GM12878 (cell line): ENCODE results near the gene CKS2. TPM values are rescaled to one million over a fixed set of nuclear protein-coding genes. Genes with fewer than 3 reads are reported as not detected.

ENCODE experiments used
- ATAC-seq: fragments of 200-7000 bp; cut with Tn5 transposase; 3 replicates; pipeline ENCODE4 v1.9.1; 2020; ENCODE audit warnings: mild to moderate bottlenecking, moderate library complexity
- BruUV-seq: library from RNA; stranded (reverse); fragments of 400-500 nt; replicated peaks from 2 replicates; lab custom pipeline; 2021; lab: Mats Ljungman, UMichigan
- CTCF ChIA-PET: fragments of 300-600 bp; sonication (Branson Sonifier 250); formaldehyde crosslinking; extraction: SDS; loops from one replicate; lab custom pipeline; 2021; ENCODE audit warnings: inconsistent platforms; lab: Yijun Ruan, JAX
- POLR2A ChIA-PET: fragments of 350-600 bp; formaldehyde crosslinking; extraction: SDS; loops from one replicate; lab custom pipeline; 2021; ENCODE audit warnings: inconsistent platforms; lab: Charles Lee
- RAD21 ChIA-PET: fragments of 300-600 bp; sonication (Branson Sonifier 250); formaldehyde crosslinking; loops from one replicate; lab custom pipeline; 2023; ENCODE audit warnings: antibody characterized with exemption; ENCODE audit not compliant: unreplicated experiment; lab: Charles Lee
- SMC1A ChIA-PET: fragments of 300-600 bp; sonication (Branson Sonifier 250); formaldehyde crosslinking; loops from one replicate; lab custom pipeline; 2023; ENCODE audit not compliant: unreplicated experiment, uncharacterized antibody; lab: Charles Lee
- DNase-seq: peaks from one replicate; pipeline ENCODE4 v3.0.0-alpha.2; 2011; ENCODE audit warnings: low read depth, low spot score
- FAIRE-seq: peaks from 3 replicates; lab custom pipeline; 2011; peaks lifted over from hg19 to GRCh38; lab: Jason Lieb, UNC
- H2AFZ ChIP-seq: 2 replicates; pipeline ENCODE4 v1.6.0; 2011; ENCODE audit warnings: low read depth, low read length, control low read depth; ENCODE audit not compliant: control insufficient read depth
- H3K27ac ChIP-seq: 2 replicates; pipeline ENCODE4 v1.5.1; 2011; ENCODE audit warnings: control low read depth; ENCODE audit not compliant: control insufficient read depth, insufficient read depth
- H3K27me3 ChIP-seq, 2 experiments: replicated peaks in 1 of 2; 2 replicates each; pipeline versions ENCODE4 v1.6.0 to v1.6.1; 2011; ENCODE audit warnings: low read length in 1 of 2; ENCODE audit not compliant: control insufficient read depth in 2 of 2, insufficient read depth in 2 of 2
- H3K36me3 ChIP-seq, 2 experiments: 2 replicates each; pipeline ENCODE4 v1.5.1; 2011; ENCODE audit warnings: low read length in 1 of 2; ENCODE audit not compliant: control insufficient read depth in 2 of 2, insufficient read depth in 2 of 2
- H3K4me1 ChIP-seq: 2 replicates; pipeline ENCODE4 v1.6.1; 2011; ENCODE audit warnings: mild to moderate bottlenecking, low read length, moderate library complexity, mixed read lengths; ENCODE audit not compliant: control insufficient read depth, insufficient read depth
- H3K4me2 ChIP-seq: 2 replicates; pipeline ENCODE4 v1.6.0; 2011; ENCODE audit warnings: control low read depth; ENCODE audit not compliant: control insufficient read depth, insufficient read depth
- H3K4me3 ChIP-seq: fragments of 200-600 bp; sonication (generic); 2 replicates; pipeline ENCODE4 v1.5.1; 2016
- H3K79me2 ChIP-seq: 2 replicates; pipeline ENCODE4 v1.6.0; 2011; ENCODE audit warnings: low read length; ENCODE audit not compliant: control insufficient read depth, insufficient read depth
- H3K9ac ChIP-seq: 2 replicates; pipeline ENCODE4 v1.8.0; 2011; ENCODE audit warnings: low read length, control low read depth, mixed read lengths; ENCODE audit not compliant: control insufficient read depth, insufficient read depth
- H3K9me3 ChIP-seq: replicated peaks from 3 replicates; pipeline ENCODE4 v1.5.1; 2011; ENCODE audit warnings: mild to moderate bottlenecking, low read length; ENCODE audit not compliant: control insufficient read depth, insufficient read depth
- H4K20me1 ChIP-seq: 2 replicates; pipeline ENCODE4 v1.6.0; 2011; ENCODE audit not compliant: control insufficient read depth, insufficient read depth
- ATF7 ChIP-seq: fragments of 450-650 bp; IDR thresholded peaks from 2 replicates; pipeline ENCODE4 v1.6.1; 2016; ENCODE audit warnings: low read depth, mild to moderate bottlenecking
- BCLAF1 ChIP-seq: fragments of 450-650 bp; IDR thresholded peaks from 2 replicates; pipeline ENCODE4 v1.6.1; 2017; ENCODE audit warnings: antibody characterized with exemption, mild to moderate bottlenecking, moderate library complexity
- CBX5 ChIP-seq: sonication (generic); IDR thresholded peaks from 2 replicates; pipeline ENCODE4 v1.6.1; 2016; ENCODE audit warnings: low read depth, moderate library complexity, mild to moderate bottlenecking, inconsistent platforms
- CHD4 ChIP-seq: fragments of 200-600 bp; sonication (generic); IDR thresholded peaks from 2 replicates; pipeline ENCODE4 v1.6.1; 2016; ENCODE audit warnings: mild to moderate bottlenecking
- FOXK2 ChIP-seq: fragments of 450-650 bp; IDR thresholded peaks from 2 replicates; pipeline ENCODE4 v1.6.1; 2017; ENCODE audit warnings: mild to moderate bottlenecking, moderate library complexity
- MLLT1 ChIP-seq: fragments of 450-650 bp; IDR thresholded peaks from 2 replicates; pipeline ENCODE4 v1.6.1; 2016; ENCODE audit warnings: mild to moderate bottlenecking
- TBL1XR1 ChIP-seq: IDR thresholded peaks from 2 replicates; pipeline ENCODE4 v1.6.1; 2012; ENCODE audit warnings: low read depth, low read length, improper control_type of control experiment
- ZBTB4 ChIP-seq: fragments of 450-650 bp; formaldehyde crosslinking; IDR thresholded peaks from 2 replicates; pipeline ENCODE4 v1.4.0; 2022; ENCODE audit warnings: mild to moderate bottlenecking, moderate library complexity
- ZNF384 ChIP-seq: IDR thresholded peaks from 2 replicates; pipeline ENCODE4 v1.6.1; 2012; ENCODE audit warnings: low read depth, mild to moderate bottlenecking, low read length, improper control_type of control experiment, borderline replicate concordance
- WGBS: methylation state at CpG from one replicate; pipeline ENCODE4 v1.1.6; 2016; ENCODE audit warnings: low lambda C conversion rate; ENCODE audit not compliant: insufficient replicate concordance, insufficient coverage; ENCODE audit errors: missing lambda C conversion rate; 5-methylcytosine and 5-hydroxymethylcytosine counted together
- in situ Hi-C: fragments of 300-500 bp; cut with MboI; formaldehyde crosslinking; loops from 9 replicates; pipeline ENCODE4 v1.14.3; 2018; ENCODE audit warnings: mixed read lengths
- intact Hi-C: fragments of 100-400 bp; cut with micrococcal nuclease; formaldehyde crosslinking; loops from one replicate; pipeline ENCODE4 v1.14.2; 2022; ENCODE audit not compliant: unreplicated experiment
- polyA plus RNA-seq, 11 experiments: library from polyadenylated mRNA; depleted of rRNA in 4 of 11; unstranded in 6 of 11; stranded (reverse) in 5 of 11; fragments of >200 nt; fragmentation: Nextera tagmentation in 4 of 11; fragmentation: Illumina TruSeq in 1 of 11; extraction: Ambion mirVana in 4 of 11; extraction: Trizol in 1 of 11; gene quantifications; 1 replicate in 1 of 11; 2 replicates in 10 of 11; pipeline versions ENCODE4 v1.2.1 to v1.2.3, GENCODE V29; 2011 to 2016; ENCODE audit warnings: inconsistent platforms in 2 of 11, missing spikeins in 2 of 11, low read depth in 1 of 11
- total RNA-seq, 4 experiments: library from RNA; depleted of rRNA in 3 of 4; stranded (reverse); fragments of >200 nt in 3 of 4; fragmentation: Illumina TruSeq in 1 of 4; extraction: Trizol in 1 of 4; gene quantifications; 2 replicates each; pipeline versions ENCODE4 v1.2.1 to v1.2.3, GENCODE V29; 2013 to 2021
- TF ChIP-seq, protein P1 (sequence below): fragments of 450-650 bp; IDR thresholded peaks from 2 replicates; pipeline ENCODE4 v1.6.1; 2016; ENCODE audit warnings: mild to moderate bottlenecking
- TF ChIP-seq, protein P2 (sequence below): IDR thresholded peaks from 2 replicates; pipeline ENCODE4 v1.6.1; 2012; ENCODE audit warnings: mild to moderate bottlenecking, low read depth, low read length

The CKS2 gene
- total and polyA plus RNA-seq, 10 of the 15 experiments (the other 5 are each of a cell fraction or from before 2014, with no cell fraction given): 172 to 1,251 (median 503) TPM

DNA sequence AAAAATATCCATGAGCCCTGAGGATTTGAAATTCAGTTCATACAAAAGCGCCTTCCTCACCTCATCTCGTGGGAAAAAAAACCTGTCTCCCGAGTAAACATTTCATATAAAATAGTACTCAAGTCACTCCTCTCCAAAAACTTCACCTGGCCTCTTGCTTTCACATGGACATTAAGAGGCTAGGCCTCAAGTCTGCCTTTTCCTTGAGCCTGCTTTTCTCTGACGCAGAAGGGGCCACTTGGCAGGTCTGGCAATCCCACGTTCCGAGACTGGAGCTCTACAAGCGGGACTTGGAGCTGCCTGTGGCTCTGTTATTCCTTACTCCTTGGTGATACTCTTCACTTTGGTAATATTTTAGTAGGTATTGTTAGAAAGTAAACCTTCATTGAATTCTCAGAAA is 26.9 kb upstream of the CKS2 start (continued):
- no peak for TF ChIP-seq MLLT1
- no peak for TF ChIP-seq ZNF384
- no peak for TF ChIP-seq ZBTB4 (CRISPR knock-in tag)
- TF ChIP-seq CHD4: no peak
- TF ChIP-seq, protein P1, sequence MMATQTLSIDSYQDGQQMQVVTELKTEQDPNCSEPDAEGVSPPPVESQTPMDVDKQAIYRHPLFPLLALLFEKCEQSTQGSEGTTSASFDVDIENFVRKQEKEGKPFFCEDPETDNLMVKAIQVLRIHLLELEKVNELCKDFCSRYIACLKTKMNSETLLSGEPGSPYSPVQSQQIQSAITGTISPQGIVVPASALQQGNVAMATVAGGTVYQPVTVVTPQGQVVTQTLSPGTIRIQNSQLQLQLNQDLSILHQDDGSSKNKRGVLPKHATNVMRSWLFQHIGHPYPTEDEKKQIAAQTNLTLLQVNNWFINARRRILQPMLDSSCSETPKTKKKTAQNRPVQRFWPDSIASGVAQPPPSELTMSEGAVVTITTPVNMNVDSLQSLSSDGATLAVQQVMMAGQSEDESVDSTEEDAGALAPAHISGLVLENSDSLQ: no peak
- TF ChIP-seq ATF7: no peak
- no peak for TF ChIP-seq CBX5

- Histone ChIP-seq H3K9ac (no peak overlapping the region), H3K4me2 (no peak overlapping the region), H3K4me1 (no peaks in the 10 kb centered on the region), H3K79me2 (no peaks in the 10 kb centered on the region), H3K4me3 (no peak overlapping the region), H4K20me1 (no peaks in the 10 kb centered on the region), H2AFZ (no peak overlapping the region), H3K27ac (no peak overlapping the region), H3K27me3 (no peaks in the 10 kb centered on the region), H3K9me3 (no peaks in the 10 kb centered on the region; the same call in 2 of the 3 replicates), H3K36me3 (no peaks in the 10 kb centered on the region)
- RAD21 ChIA-PET: no interaction called here
- SMC1A ChIA-PET: interaction anchor here (0.6 kb wide), 1 partner anchor 766 kb away, joined by 3 read pairs; no protein-coding TSS in a partner anchor
- 98% methylated on average over 2 of the region's 2 CpGs for WGBS
- no TSS peak for BruUV-seq
- no peak for FAIRE-seq
- POLR2A ChIA-PET: no interaction called here
- in situ Hi-C loops: no loop called here
- intact Hi-C loops: no loop called here
- no peak for ATAC-seq
- CTCF ChIA-PET: no interaction called here
- DNase-seq: no peak
- TF ChIP-seq FOXK2 (no peak), BCLAF1 (no peak), TBL1XR1 (no peak)
- TF ChIP-seq, protein P2, sequence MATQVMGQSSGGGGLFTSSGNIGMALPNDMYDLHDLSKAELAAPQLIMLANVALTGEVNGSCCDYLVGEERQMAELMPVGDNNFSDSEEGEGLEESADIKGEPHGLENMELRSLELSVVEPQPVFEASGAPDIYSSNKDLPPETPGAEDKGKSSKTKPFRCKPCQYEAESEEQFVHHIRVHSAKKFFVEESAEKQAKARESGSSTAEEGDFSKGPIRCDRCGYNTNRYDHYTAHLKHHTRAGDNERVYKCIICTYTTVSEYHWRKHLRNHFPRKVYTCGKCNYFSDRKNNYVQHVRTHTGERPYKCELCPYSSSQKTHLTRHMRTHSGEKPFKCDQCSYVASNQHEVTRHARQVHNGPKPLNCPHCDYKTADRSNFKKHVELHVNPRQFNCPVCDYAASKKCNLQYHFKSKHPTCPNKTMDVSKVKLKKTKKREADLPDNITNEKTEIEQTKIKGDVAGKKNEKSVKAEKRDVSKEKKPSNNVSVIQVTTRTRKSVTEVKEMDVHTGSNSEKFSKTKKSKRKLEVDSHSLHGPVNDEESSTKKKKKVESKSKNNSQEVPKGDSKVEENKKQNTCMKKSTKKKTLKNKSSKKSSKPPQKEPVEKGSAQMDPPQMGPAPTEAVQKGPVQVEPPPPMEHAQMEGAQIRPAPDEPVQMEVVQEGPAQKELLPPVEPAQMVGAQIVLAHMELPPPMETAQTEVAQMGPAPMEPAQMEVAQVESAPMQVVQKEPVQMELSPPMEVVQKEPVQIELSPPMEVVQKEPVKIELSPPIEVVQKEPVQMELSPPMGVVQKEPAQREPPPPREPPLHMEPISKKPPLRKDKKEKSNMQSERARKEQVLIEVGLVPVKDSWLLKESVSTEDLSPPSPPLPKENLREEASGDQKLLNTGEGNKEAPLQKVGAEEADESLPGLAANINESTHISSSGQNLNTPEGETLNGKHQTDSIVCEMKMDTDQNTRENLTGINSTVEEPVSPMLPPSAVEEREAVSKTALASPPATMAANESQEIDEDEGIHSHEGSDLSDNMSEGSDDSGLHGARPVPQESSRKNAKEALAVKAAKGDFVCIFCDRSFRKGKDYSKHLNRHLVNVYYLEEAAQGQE: no peak
These were observed 19.3 kb upstream of the CKS2 start for GRCh38 chr9:89291741-89292140.
